WTC11 (cell line): Measurements from ENCODE around the gene MED27. TPM values are rescaled to one million over a fixed set of nuclear protein-coding genes. Genes with fewer than 3 reads are reported as not detected.

ENCODE experiments used
- ATAC-seq: fragments of 200-7000 bp; cut with Tn5 transposase; 2 replicates; pipeline ENCODE4 v1.10.0; 2021; ENCODE audit warnings: mild to moderate bottlenecking, moderate library complexity
- CTCF ChIA-PET: fragments of 300-600 bp; sonication (Branson Sonifier 250); formaldehyde crosslinking; loops from one replicate; lab custom pipeline; 2021; ENCODE audit warnings: antibody characterized with exemption; lab: Charles Lee
- POLR2A ChIA-PET: fragments of 350-600 bp; sonication (Branson Sonifier 250); formaldehyde crosslinking; loops from one replicate; lab custom pipeline; 2021; ENCODE audit warnings: antibody characterized with exemption; lab: Charles Lee
- DNase-seq: peaks from one replicate; pipeline ENCODE4 v3.0.0; 2021; ENCODE audit warnings: low spot score
- H3K27ac Mint-ChIP-seq: 2 replicates; pipeline ENCODE4 v1.8.0; 2021; ENCODE audit warnings: mixed read lengths
- H3K27me3 Mint-ChIP-seq: 2 replicates; pipeline ENCODE4 v1.8.0; 2021; ENCODE audit warnings: low read depth, mild to moderate bottlenecking, moderate library complexity, mixed read lengths
- H3K36me3 Mint-ChIP-seq: 2 replicates; pipeline ENCODE4 v1.8.0; 2021; ENCODE audit warnings: mixed read lengths
- H3K4me1 Mint-ChIP-seq: 2 replicates; pipeline ENCODE4 v1.8.0; 2022; ENCODE audit warnings: mixed read lengths
- H3K4me3 Mint-ChIP-seq: 2 replicates; pipeline ENCODE4 v1.8.0; 2021; ENCODE audit warnings: mild to moderate bottlenecking, moderate library complexity, mixed read lengths
- H3K9me3 Mint-ChIP-seq: 2 replicates; pipeline ENCODE4 v1.8.0; 2021; ENCODE audit warnings: mixed read lengths
- ARID4B ChIP-seq: sonication (generic); formaldehyde crosslinking; IDR thresholded peaks from 2 replicates; pipeline ENCODE4 v1.8.0; 2023; ENCODE audit warnings: missing genetic modification reagents, mild to moderate bottlenecking, borderline replicate concordance
- ATF3 ChIP-seq: sonication (generic); formaldehyde crosslinking; conservative IDR thresholded peaks from 2 replicates; pipeline ENCODE4 v1.8.1; 2022; ENCODE audit warnings: mild to moderate bottlenecking, missing genetic modification reagents
- CBFB ChIP-seq: sonication (generic); formaldehyde crosslinking; IDR thresholded peaks from 2 replicates; pipeline ENCODE4 v1.8.1; 2022; ENCODE audit warnings: mild to moderate bottlenecking, low read depth, missing genetic modification reagents
- CREM ChIP-seq: sonication (generic); formaldehyde crosslinking; IDR thresholded peaks from 2 replicates; pipeline ENCODE4 v1.8.1; 2022; ENCODE audit warnings: mild to moderate bottlenecking, missing genetic modification reagents, moderate library complexity
- ERG ChIP-seq: fragments of 250-450 bp; sonication (Bioruptor Pico); IDR thresholded peaks from 2 replicates; pipeline ENCODE4 v1.8.0; 2021; ENCODE audit warnings: mild to moderate bottlenecking
- ESRRA ChIP-seq: sonication (generic); formaldehyde crosslinking; IDR thresholded peaks from 2 replicates; pipeline ENCODE4 v1.8.1; 2022; ENCODE audit warnings: mild to moderate bottlenecking, missing genetic modification reagents, borderline replicate concordance
- ETV6 ChIP-seq: sonication (generic); formaldehyde crosslinking; IDR thresholded peaks from 2 replicates; pipeline ENCODE4 v1.8.1; 2022; ENCODE audit warnings: mild to moderate bottlenecking, missing genetic modification reagents
- GRHL2 ChIP-seq: fragments of 250-450 bp; sonication (Bioruptor Pico); IDR thresholded peaks from 2 replicates; pipeline ENCODE4 v1.8.0; 2022; ENCODE audit warnings: mild to moderate bottlenecking, moderate library complexity; ENCODE audit not compliant: insufficient replicate concordance, severe bottlenecking
- GTF2I ChIP-seq: fragments of 250-450 bp; sonication (Bioruptor Pico); conservative IDR thresholded peaks from 2 replicates; pipeline ENCODE4 v1.4.0; 2021; ENCODE audit warnings: mild to moderate bottlenecking
- HMGA2 ChIP-seq: fragments of 250-450 bp; sonication (Bioruptor Pico); IDR thresholded peaks from 2 replicates; pipeline ENCODE4 v1.4.0; 2021; ENCODE audit warnings: mild to moderate bottlenecking, moderate library complexity
- NFATC4 ChIP-seq: fragments of 250-450 bp; sonication (Bioruptor Pico); IDR thresholded peaks from 2 replicates; pipeline ENCODE4 v1.9.0; 2021; ENCODE audit warnings: mild to moderate bottlenecking
- NFE2L1 ChIP-seq: sonication (generic); formaldehyde crosslinking; IDR thresholded peaks from 2 replicates; pipeline ENCODE4 v1.8.1; 2023; ENCODE audit warnings: missing genetic modification reagents
- NR1H2 ChIP-seq: sonication (generic); formaldehyde crosslinking; IDR thresholded peaks from 2 replicates; pipeline ENCODE4 v1.9.0; 2021; ENCODE audit warnings: mild to moderate bottlenecking, moderate library complexity, missing genetic modification reagents
- RORB ChIP-seq: fragments of 250-450 bp; sonication (Bioruptor Pico); IDR thresholded peaks from 2 replicates; pipeline ENCODE4 v1.9.0; 2021; ENCODE audit warnings: mild to moderate bottlenecking
- SMAD4 ChIP-seq: sonication (generic); formaldehyde crosslinking; IDR thresholded peaks from 2 replicates; pipeline ENCODE4 v1.8.0; 2022; ENCODE audit warnings: mild to moderate bottlenecking, missing genetic modification reagents
- TEAD4 ChIP-seq: sonication (generic); formaldehyde crosslinking; IDR thresholded peaks from 2 replicates; pipeline ENCODE4 v1.8.0; 2022; ENCODE audit warnings: mild to moderate bottlenecking, missing genetic modification reagents
- USF1 ChIP-seq: sonication (generic); formaldehyde crosslinking; IDR thresholded peaks from 2 replicates; pipeline ENCODE4 v1.8.0; 2022; ENCODE audit warnings: mild to moderate bottlenecking, missing genetic modification reagents
- ZMAT4 ChIP-seq: fragments of 250-450 bp; sonication (Bioruptor Pico); IDR thresholded peaks from 2 replicates; pipeline ENCODE4 v1.9.0; 2021; ENCODE audit warnings: mild to moderate bottlenecking
- ZNF121 ChIP-seq: sonication (generic); formaldehyde crosslinking; IDR thresholded peaks from 2 replicates; pipeline ENCODE4 v1.8.0; 2023; ENCODE audit warnings: missing genetic modification reagents
- ZNF138 ChIP-seq: sonication (generic); formaldehyde crosslinking; conservative IDR thresholded peaks from 2 replicates; pipeline ENCODE4 v1.8.1; 2022; ENCODE audit warnings: mild to moderate bottlenecking, moderate library complexity, missing genetic modification reagents
- ZNF219 ChIP-seq: sonication (generic); formaldehyde crosslinking; IDR thresholded peaks from 2 replicates; pipeline ENCODE4 v1.8.0; 2023; ENCODE audit warnings: missing genetic modification reagents, mild to moderate bottlenecking, borderline replicate concordance
- ZNF317 ChIP-seq: sonication (generic); formaldehyde crosslinking; IDR thresholded peaks from 2 replicates; pipeline ENCODE4 v1.8.1; 2023; ENCODE audit warnings: low read depth, mild to moderate bottlenecking, moderate library complexity, missing genetic modification reagents, borderline replicate concordance
- ZNF671 ChIP-seq: fragments of 250-450 bp; sonication (Bioruptor Pico); IDR thresholded peaks from 2 replicates; pipeline ENCODE4 v1.8.0; 2021; ENCODE audit warnings: mild to moderate bottlenecking
- total RNA-seq: library from RNA; stranded (reverse); gene quantifications from 3 replicates; pipeline ENCODE4 v1.2.3, GENCODE V29; 2021

Gene MED27
- total RNA-seq, 1 experiment from 2014 or later = 27.9 TPM

DNA sequence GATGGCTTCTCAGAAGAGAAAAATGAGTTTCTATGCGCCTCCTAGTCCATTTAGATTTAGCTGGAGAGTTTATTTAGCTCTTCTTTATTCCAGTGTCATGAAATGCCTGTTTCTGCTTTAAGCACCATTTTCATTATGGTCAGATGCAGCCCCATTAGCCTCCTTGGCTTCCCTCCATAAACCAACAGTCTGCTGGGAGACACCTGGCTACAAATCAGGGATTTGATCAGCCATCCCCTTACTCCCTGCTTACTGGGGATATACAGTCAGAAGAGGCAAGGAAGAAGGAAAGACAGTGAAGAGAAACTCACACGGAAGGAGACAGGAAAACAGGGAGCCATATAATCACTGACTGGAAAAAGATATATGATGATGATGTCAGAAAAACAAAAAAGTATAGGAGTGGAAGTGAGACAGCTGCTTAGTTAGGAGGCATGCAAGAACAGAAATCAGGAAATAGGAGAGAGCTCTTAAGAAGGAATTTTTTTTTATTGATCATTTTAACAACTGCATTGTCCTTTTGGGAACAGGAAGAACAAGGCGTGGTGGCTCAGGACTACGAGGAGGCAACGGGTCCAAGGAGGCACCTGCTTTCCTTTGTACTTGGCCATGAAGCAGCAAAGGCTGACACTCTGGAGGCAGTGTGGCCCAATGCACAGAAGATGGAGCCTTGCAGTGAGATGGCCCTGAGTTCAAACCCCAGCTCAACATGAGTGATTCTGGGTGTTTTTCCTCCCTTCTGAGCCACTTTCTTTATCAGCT, 56.1 kb downstream of the MED27 start:
- no peak for ATAC-seq

GRCh38 chr9:132020820-132021510, 58.7 kb downstream of the MED27 start:
- Mint-ChIP-seq H3K4me3 (no peak overlapping the region), H3K36me3 (no peaks in the 10 kb centered on the region), H3K4me1 (peaks cover 73% of the 10 kb centered on the region), H3K27me3 (no peaks in the 10 kb centered on the region), H3K27ac (no peak overlapping the region; the same call in 1 of the 2 replicates), H3K9me3 (0 out of 2 replicates have a peak, but pooled peaks cover 3% of the 10 kb centered on the region)
- ATAC-seq (no peak), DNase-seq (no peak)
- POLR2A ChIA-PET = interaction anchor here (0.6 kb wide), 1 partner anchor 34 kb away, joined by 6 read pairs; no protein-coding TSS in a partner anchor
- CTCF ChIA-PET = interaction anchor here (0.6 to 1.5 kb wide), 7 partner anchors 13 to 215 kb away, joined by 3 to 4 read pairs (median 3); no protein-coding TSS in a partner anchor
- TF ChIP-seq SMAD4 = no peak
- no peak for TF ChIP-seq ARID4B (CRISPR knock-in tag)
- TF ChIP-seq USF1 (CRISPR knock-in tag) = no peak
- no peak for TF ChIP-seq CBFB (CRISPR knock-in tag)
- no peak for TF ChIP-seq TEAD4 (CRISPR knock-in tag)
- no peak for TF ChIP-seq ERG
- TF ChIP-seq RORB (CRISPR knock-in tag) = no peak
- TF ChIP-seq ZNF317 (CRISPR knock-in tag) = no peak

More for the DNA sequence above, 56.1 kb downstream of the MED27 start:
- H3K27me3 Mint-ChIP-seq = no peaks in the 10 kb centered on the region
- no peaks in the 10 kb centered on the region for H3K36me3 Mint-ChIP-seq
- CTCF ChIA-PET = interaction anchor here (0.6 to 1.6 kb wide), 3 partner anchors 140 to 345 kb away, joined by 3 read pairs; no protein-coding TSS in a partner anchor
- 0 out of 2 replicates have a peak, but pooled peaks cover 3% of the 10 kb centered on the region for H3K9me3 Mint-ChIP-seq
- H3K4me3 Mint-ChIP-seq = no peak overlapping the region
- peaks cover 66% of the 10 kb centered on the region for H3K4me1 Mint-ChIP-seq
- no peak overlapping the region for H3K27ac Mint-ChIP-seq
- POLR2A ChIA-PET = no interaction called here
- no peak for DNase-seq
- TF ChIP-seq CREM (CRISPR knock-in tag) = no peak
- TF ChIP-seq ZNF121 (CRISPR knock-in tag) = no peak
- no peak for TF ChIP-seq ZMAT4
- TF ChIP-seq ZNF138 (CRISPR knock-in tag) = no peak
- no peak for TF ChIP-seq GRHL2 (CRISPR knock-in tag)
- no peak for TF ChIP-seq ESRRA (CRISPR knock-in tag)
- TF ChIP-seq ARID4B (CRISPR knock-in tag) = no peak
- TF ChIP-seq NFATC4 = no peak
- TF ChIP-seq ZNF671 = no peak
- TF ChIP-seq ATF3 (CRISPR knock-in tag) = no peak
- TF ChIP-seq ETV6 (CRISPR knock-in tag) = no peak
- no peak for TF ChIP-seq GTF2I (CRISPR knock-in tag)
- TF ChIP-seq HMGA2 = no peak
- TF ChIP-seq NFE2L1 (CRISPR knock-in tag) = no peak
- no peak for TF ChIP-seq NR1H2 (CRISPR knock-in tag)
- no peak for TF ChIP-seq ZNF219
